GM12878 (cell line): ENCODE measurements around the gene MTF2. TPM values are rescaled to one million over a fixed set of nuclear protein-coding genes. Genes with fewer than 3 reads are reported as not detected.

Source experiments
- ATAC-seq: fragments of 200-7000 bp; cut with Tn5 transposase; 3 replicates; pipeline ENCODE4 v1.9.1; 2020; ENCODE audit warnings: mild to moderate bottlenecking, moderate library complexity
- BruUV-seq: library from RNA; stranded (reverse); fragments of 400-500 nt; replicated peaks from 2 replicates; lab custom pipeline; 2021; lab: Mats Ljungman, UMichigan
- CTCF ChIA-PET: fragments of 300-600 bp; sonication (Branson Sonifier 250); formaldehyde crosslinking; extraction: SDS; loops from one replicate; lab custom pipeline; 2021; ENCODE audit warnings: inconsistent platforms; lab: Yijun Ruan, JAX
- POLR2A ChIA-PET: fragments of 350-600 bp; formaldehyde crosslinking; extraction: SDS; loops from one replicate; lab custom pipeline; 2021; ENCODE audit warnings: inconsistent platforms; lab: Charles Lee
- RAD21 ChIA-PET: fragments of 300-600 bp; sonication (Branson Sonifier 250); formaldehyde crosslinking; loops from one replicate; lab custom pipeline; 2023; ENCODE audit warnings: antibody characterized with exemption; ENCODE audit not compliant: unreplicated experiment; lab: Charles Lee
- SMC1A ChIA-PET: fragments of 300-600 bp; sonication (Branson Sonifier 250); formaldehyde crosslinking; loops from one replicate; lab custom pipeline; 2023; ENCODE audit not compliant: unreplicated experiment, uncharacterized antibody; lab: Charles Lee
- DNase-seq: peaks from one replicate; pipeline ENCODE4 v3.0.0-alpha.2; 2011; ENCODE audit warnings: low read depth, low spot score
- FAIRE-seq: peaks from 3 replicates; lab custom pipeline; 2011; peaks lifted over from hg19 to GRCh38; lab: Jason Lieb, UNC
- H2AFZ ChIP-seq: 2 replicates; pipeline ENCODE4 v1.6.0; 2011; ENCODE audit warnings: low read depth, low read length, control low read depth; ENCODE audit not compliant: control insufficient read depth
- H3K27ac ChIP-seq: 2 replicates; pipeline ENCODE4 v1.5.1; 2011; ENCODE audit warnings: control low read depth; ENCODE audit not compliant: control insufficient read depth, insufficient read depth
- H3K27me3 ChIP-seq, 2 experiments: replicated peaks in 1 of 2; 2 replicates each; pipeline versions ENCODE4 v1.6.0 to v1.6.1; 2011; ENCODE audit warnings: low read length in 1 of 2; ENCODE audit not compliant: control insufficient read depth in 2 of 2, insufficient read depth in 2 of 2
- H3K36me3 ChIP-seq, 2 experiments: 2 replicates each; pipeline ENCODE4 v1.5.1; 2011; ENCODE audit warnings: low read length in 1 of 2; ENCODE audit not compliant: control insufficient read depth in 2 of 2, insufficient read depth in 2 of 2
- H3K4me1 ChIP-seq: 2 replicates; pipeline ENCODE4 v1.6.1; 2011; ENCODE audit warnings: mild to moderate bottlenecking, low read length, moderate library complexity, mixed read lengths; ENCODE audit not compliant: control insufficient read depth, insufficient read depth
- H3K4me2 ChIP-seq: 2 replicates; pipeline ENCODE4 v1.6.0; 2011; ENCODE audit warnings: control low read depth; ENCODE audit not compliant: control insufficient read depth, insufficient read depth
- H3K4me3 ChIP-seq: fragments of 200-600 bp; sonication (generic); 2 replicates; pipeline ENCODE4 v1.5.1; 2016
- H3K79me2 ChIP-seq: 2 replicates; pipeline ENCODE4 v1.6.0; 2011; ENCODE audit warnings: low read length; ENCODE audit not compliant: control insufficient read depth, insufficient read depth
- H3K9ac ChIP-seq: 2 replicates; pipeline ENCODE4 v1.8.0; 2011; ENCODE audit warnings: low read length, control low read depth, mixed read lengths; ENCODE audit not compliant: control insufficient read depth, insufficient read depth
- H3K9me3 ChIP-seq: replicated peaks from 3 replicates; pipeline ENCODE4 v1.5.1; 2011; ENCODE audit warnings: mild to moderate bottlenecking, low read length; ENCODE audit not compliant: control insufficient read depth, insufficient read depth
- H4K20me1 ChIP-seq: 2 replicates; pipeline ENCODE4 v1.6.0; 2011; ENCODE audit not compliant: control insufficient read depth, insufficient read depth
- CHD1 ChIP-seq: IDR thresholded peaks from 2 replicates; pipeline ENCODE4 v1.6.1; 2012; ENCODE audit warnings: low read depth, low read length, improper control_type of control experiment
- CHD2 ChIP-seq: IDR thresholded peaks from 2 replicates; pipeline ENCODE4 v1.6.1; 2011; ENCODE audit warnings: low read depth, low read length, improper control_type of control experiment, borderline replicate concordance
- ELK1 ChIP-seq: IDR thresholded peaks from 2 replicates; pipeline ENCODE4 v1.6.1; 2012; ENCODE audit warnings: low read depth, low read length, improper control_type of control experiment
- FOXK2 ChIP-seq: fragments of 450-650 bp; IDR thresholded peaks from 2 replicates; pipeline ENCODE4 v1.6.1; 2017; ENCODE audit warnings: mild to moderate bottlenecking, moderate library complexity
- KDM1A ChIP-seq: fragments of 200-600 bp; sonication (generic); IDR thresholded peaks from 2 replicates; pipeline ENCODE4 v1.6.1; 2016; ENCODE audit warnings: borderline replicate concordance
- LARP7 ChIP-seq: fragments of 450-650 bp; IDR thresholded peaks from 2 replicates; pipeline ENCODE4 v1.6.1; 2017; ENCODE audit warnings: mild to moderate bottlenecking
- MEF2A ChIP-seq: IDR thresholded peaks from 2 replicates; pipeline ENCODE4 v1.6.1; 2011; ENCODE audit warnings: low read depth, mild to moderate bottlenecking, low read length, moderate library complexity; ENCODE audit not compliant: insufficient read depth
- NFXL1 ChIP-seq: fragments of 450-650 bp; IDR thresholded peaks from 2 replicates; pipeline ENCODE4 v1.6.1; 2017; ENCODE audit warnings: antibody characterized with exemption, mild to moderate bottlenecking, borderline replicate concordance
- NR2F1 ChIP-seq: fragments of 450-650 bp; conservative IDR thresholded peaks from 2 replicates; pipeline ENCODE4 v1.6.1; 2017; ENCODE audit warnings: mild to moderate bottlenecking
- PAX8 ChIP-seq: fragments of 450-650 bp; IDR thresholded peaks from 2 replicates; pipeline ENCODE4 v1.6.1; 2017; ENCODE audit warnings: mild to moderate bottlenecking, moderate library complexity
- SREBF2 ChIP-seq: IDR thresholded peaks from 2 replicates; pipeline ENCODE4 v1.6.1; 2012; ENCODE audit warnings: mild to moderate bottlenecking, low read length
- STAT1 ChIP-seq: fragments of 450-650 bp; conservative IDR thresholded peaks from 2 replicates; pipeline ENCODE4 v1.6.1; 2014; ENCODE audit warnings: antibody characterized with exemption, mild to moderate bottlenecking
- YY1 ChIP-seq: IDR thresholded peaks from 2 replicates; pipeline ENCODE4 v1.6.1; 2011; ENCODE audit warnings: low read depth, mild to moderate bottlenecking, low read length
- ZNF24 ChIP-seq: fragments of 450-650 bp; IDR thresholded peaks from 2 replicates; pipeline ENCODE4 v1.6.1; 2017; ENCODE audit warnings: antibody characterized with exemption, mild to moderate bottlenecking
- in situ Hi-C: fragments of 300-500 bp; cut with MboI; formaldehyde crosslinking; loops from 9 replicates; pipeline ENCODE4 v1.14.3; 2018; ENCODE audit warnings: mixed read lengths
- intact Hi-C: fragments of 100-400 bp; cut with micrococcal nuclease; formaldehyde crosslinking; loops from one replicate; pipeline ENCODE4 v1.14.2; 2022; ENCODE audit not compliant: unreplicated experiment
- polyA plus RNA-seq, 11 experiments: library from polyadenylated mRNA; depleted of rRNA in 4 of 11; unstranded in 6 of 11; stranded (reverse) in 5 of 11; fragments of >200 nt; fragmentation: Nextera tagmentation in 4 of 11; fragmentation: Illumina TruSeq in 1 of 11; extraction: Ambion mirVana in 4 of 11; extraction: Trizol in 1 of 11; gene quantifications; 1 replicate in 1 of 11; 2 replicates in 10 of 11; pipeline versions ENCODE4 v1.2.1 to v1.2.3, GENCODE V29; 2011 to 2016; ENCODE audit warnings: inconsistent platforms in 2 of 11, missing spikeins in 2 of 11, low read depth in 1 of 11
- total RNA-seq, 4 experiments: library from RNA; depleted of rRNA in 3 of 4; stranded (reverse); fragments of >200 nt in 3 of 4; fragmentation: Illumina TruSeq in 1 of 4; extraction: Trizol in 1 of 4; gene quantifications; 2 replicates each; pipeline versions ENCODE4 v1.2.1 to v1.2.3, GENCODE V29; 2013 to 2021
- TF ChIP-seq, protein P1 (sequence below): fragments of 450-650 bp; conservative IDR thresholded peaks from 2 replicates; pipeline ENCODE4 v1.6.1; 2017; ENCODE audit warnings: mild to moderate bottlenecking, moderate library complexity
- TF ChIP-seq, protein P2 (sequence below): fragments of 450-650 bp; IDR thresholded peaks from 2 replicates; pipeline ENCODE4 v1.6.1; 2017; ENCODE audit warnings: mild to moderate bottlenecking, moderate library complexity

MTF2 gene
- total and polyA plus RNA-seq, 10 of the 15 experiments (the other 5 are each of a cell fraction or from before 2014, with no cell fraction given) = 22.6 to 74.9 (median 42.8) TPM

GRCh38 chr1:93132638-93133037 lies 53.6 kb downstream of the MTF2 start:
- Histone ChIP-seq H2AFZ (no peak overlapping the region), H3K9me3 (no peaks in the 10 kb centered on the region), H3K4me3 (no peak overlapping the region), H3K36me3 (peaks cover 4 to 18% of the 10 kb centered on the region in 2 experiments), H3K4me1 (no peaks in the 10 kb centered on the region), H3K79me2 (no peaks in the 10 kb centered on the region), H4K20me1 (no peaks in the 10 kb centered on the region), H3K4me2 (no peak overlapping the region), H3K27me3 (no peaks in the 10 kb centered on the region), H3K9ac (no peak overlapping the region), H3K27ac (no peak overlapping the region)
- ChIA-PET CTCF (interaction anchor here (0.6 to 1.4 kb wide), 2 partner anchors 8 to 193 kb away, joined by 3 to 5 read pairs; no protein-coding TSS in a partner anchor), POLR2A (interaction anchor here (1.0 kb wide), 1 partner anchor 9 kb away, joined by 3 read pairs; no protein-coding TSS in a partner anchor), RAD21 (interaction anchor here (1.3 kb wide), 1 partner anchor 54 kb away, joined by 3 read pairs; the partner anchor contains the start of gene MTF2), SMC1A (interaction anchor here (0.6 to 1.6 kb wide), 3 partner anchors 32 to 72 kb away, joined by 3 to 5 read pairs (median 3); no protein-coding TSS in a partner anchor)
- intact Hi-C loops (no loop called here), in situ Hi-C loops (no loop called here)
- DNase-seq = no peak
- TF ChIP-seq ZNF24 (no peak), ELK1 (no peak), YY1 (no peak), STAT1 (no peak), NR2F1 (no peak), SREBF2 (no peak), NFXL1 (no peak), KDM1A (no peak), MEF2A (no peak), CHD2 (no peak), PAX8 (no peak), FOXK2 (no peak), CHD1 (no peak), LARP7 (no peak)
- TF ChIP-seq, protein P1, sequence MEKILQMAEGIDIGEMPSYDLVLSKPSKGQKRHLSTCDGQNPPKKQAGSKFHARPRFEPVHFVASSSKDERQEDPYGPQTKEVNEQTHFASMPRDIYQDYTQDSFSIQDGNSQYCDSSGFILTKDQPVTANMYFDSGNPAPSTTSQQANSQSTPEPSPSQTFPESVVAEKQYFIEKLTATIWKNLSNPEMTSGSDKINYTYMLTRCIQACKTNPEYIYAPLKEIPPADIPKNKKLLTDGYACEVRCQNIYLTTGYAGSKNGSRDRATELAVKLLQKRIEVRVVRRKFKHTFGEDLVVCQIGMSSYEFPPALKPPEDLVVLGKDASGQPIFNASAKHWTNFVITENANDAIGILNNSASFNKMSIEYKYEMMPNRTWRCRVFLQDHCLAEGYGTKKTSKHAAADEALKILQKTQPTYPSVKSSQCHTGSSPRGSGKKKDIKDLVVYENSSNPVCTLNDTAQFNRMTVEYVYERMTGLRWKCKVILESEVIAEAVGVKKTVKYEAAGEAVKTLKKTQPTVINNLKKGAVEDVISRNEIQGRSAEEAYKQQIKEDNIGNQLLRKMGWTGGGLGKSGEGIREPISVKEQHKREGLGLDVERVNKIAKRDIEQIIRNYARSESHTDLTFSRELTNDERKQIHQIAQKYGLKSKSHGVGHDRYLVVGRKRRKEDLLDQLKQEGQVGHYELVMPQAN = no peak
- TF ChIP-seq, protein P2, sequence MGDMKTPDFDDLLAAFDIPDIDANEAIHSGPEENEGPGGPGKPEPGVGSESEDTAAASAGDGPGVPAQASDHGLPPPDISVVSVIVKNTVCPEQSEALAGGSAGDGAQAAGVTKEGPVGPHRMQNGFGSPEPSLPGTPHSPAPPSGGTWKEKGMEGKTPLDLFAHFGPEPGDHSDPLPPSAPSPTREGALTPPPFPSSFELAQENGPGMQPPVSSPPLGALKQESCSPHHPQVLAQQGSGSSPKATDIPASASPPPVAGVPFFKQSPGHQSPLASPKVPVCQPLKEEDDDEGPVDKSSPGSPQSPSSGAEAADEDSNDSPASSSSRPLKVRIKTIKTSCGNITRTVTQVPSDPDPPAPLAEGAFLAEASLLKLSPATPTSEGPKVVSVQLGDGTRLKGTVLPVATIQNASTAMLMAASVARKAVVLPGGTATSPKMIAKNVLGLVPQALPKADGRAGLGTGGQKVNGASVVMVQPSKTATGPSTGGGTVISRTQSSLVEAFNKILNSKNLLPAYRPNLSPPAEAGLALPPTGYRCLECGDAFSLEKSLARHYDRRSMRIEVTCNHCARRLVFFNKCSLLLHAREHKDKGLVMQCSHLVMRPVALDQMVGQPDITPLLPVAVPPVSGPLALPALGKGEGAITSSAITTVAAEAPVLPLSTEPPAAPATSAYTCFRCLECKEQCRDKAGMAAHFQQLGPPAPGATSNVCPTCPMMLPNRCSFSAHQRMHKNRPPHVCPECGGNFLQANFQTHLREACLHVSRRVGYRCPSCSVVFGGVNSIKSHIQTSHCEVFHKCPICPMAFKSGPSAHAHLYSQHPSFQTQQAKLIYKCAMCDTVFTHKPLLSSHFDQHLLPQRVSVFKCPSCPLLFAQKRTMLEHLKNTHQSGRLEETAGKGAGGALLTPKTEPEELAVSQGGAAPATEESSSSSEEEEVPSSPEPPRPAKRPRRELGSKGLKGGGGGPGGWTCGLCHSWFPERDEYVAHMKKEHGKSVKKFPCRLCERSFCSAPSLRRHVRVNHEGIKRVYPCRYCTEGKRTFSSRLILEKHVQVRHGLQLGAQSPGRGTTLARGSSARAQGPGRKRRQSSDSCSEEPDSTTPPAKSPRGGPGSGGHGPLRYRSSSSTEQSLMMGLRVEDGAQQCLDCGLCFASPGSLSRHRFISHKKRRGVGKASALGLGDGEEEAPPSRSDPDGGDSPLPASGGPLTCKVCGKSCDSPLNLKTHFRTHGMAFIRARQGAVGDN = no peak
- ATAC-seq = no peak
- no TSS peak for BruUV-seq
- no peak for FAIRE-seq
